ENCODE measurements around the gene HCAR3. TPM values are rescaled to one million over a fixed set of nuclear protein-coding genes. Genes with fewer than 3 reads are reported as not detected.

HCAR3 gene
- total and polyA plus RNA-seq, 2 of the 8 experiments (the other 6 are each of a cell fraction or from before 2014, with no cell fraction given): not detected

DNA sequence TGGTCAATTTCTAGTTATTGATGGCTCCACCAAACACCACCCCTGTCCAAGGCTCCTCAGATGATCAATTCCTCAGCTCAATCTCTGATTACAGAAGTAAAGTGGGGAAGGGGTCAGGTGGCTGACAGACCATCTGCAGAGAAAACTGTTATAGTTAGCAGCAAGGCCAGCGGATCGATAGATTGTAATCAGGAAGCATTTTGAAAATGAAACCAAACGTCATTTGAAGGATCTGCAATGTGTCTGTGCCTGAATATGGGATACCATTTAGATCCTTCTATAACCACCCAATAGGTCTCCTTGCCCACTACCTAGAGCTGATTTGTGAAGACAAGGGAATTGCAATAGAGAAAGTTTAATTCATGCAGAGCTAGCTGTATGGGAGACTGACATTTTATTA is 25.0 kb downstream of the HCAR3 start:
- no peak overlapping the region for H3K27ac ChIP-seq (ENCODE audit: low read depth, low read length)
- no peak overlapping the region for H4K91ac ChIP-seq (replicated peaks; ENCODE audit: insufficient read length, low read length)
- H3K4ac ChIP-seq (replicated peaks; ENCODE audit: insufficient read length, low read depth, low read length): no peak overlapping the region
- no peaks in the 10 kb centered on the region for H3K4me1 ChIP-seq (replicated peaks in 1 of 4; ENCODE audit: control insufficient read depth in 3 of 4, insufficient read depth in 4 of 4, low read length in 3 of 4)
- H2AFZ ChIP-seq (ENCODE audit: low read length): no peak overlapping the region
- DNase-seq (ENCODE audit: low read depth in 1 of 2, low spot score in 2 of 2) (no peak), FAIRE-seq (no peak)
- H3K23me2 ChIP-seq (ENCODE audit: low read depth, low read length): no peaks in the 10 kb centered on the region
- H3K56ac ChIP-seq (replicated peaks; ENCODE audit: insufficient read length, low read depth, low read length): no peak overlapping the region
- H3K14ac ChIP-seq (ENCODE audit: insufficient read length): no peak overlapping the region
- H3K79me2 ChIP-seq (ENCODE audit: control insufficient read depth in 1 of 2, insufficient read depth in 2 of 2, low read length in 2 of 2): no peaks in the 10 kb centered on the region
- no peak overlapping the region for H2BK120ac ChIP-seq (replicated peaks; ENCODE audit: low read depth, low read length)
- no peak overlapping the region for H2BK12ac ChIP-seq (ENCODE audit: low read depth, low read length)
- no peak overlapping the region for H3K18ac ChIP-seq (ENCODE audit: extremely low read depth, low read length)
- no peaks in the 10 kb centered on the region for H3K79me1 ChIP-seq (ENCODE audit: low read depth, low read length)
- POLR2A ChIA-PET (ENCODE audit: partially characterized antibody): interaction anchor here (1.1 kb wide), 1 partner anchor 164 kb away, joined by 3 read pairs; the partner anchor contains the start of genes KNTC1 and RSRC2
- no peak overlapping the region for H4K8ac ChIP-seq (ENCODE audit: extremely low read depth, insufficient read depth, low read length)
- 92% methylated on average over 3 of the region's 3 CpGs; no CpG with 5 or more reads in 1 of the 2 experiments for WGBS, 2 experiments (ENCODE audit: extremely low coverage in 1 of 2, insufficient coverage in 1 of 2, insufficient read length in 1 of 2, insufficient replicate concordance in 2 of 2, low coverage in 1 of 2, low lambda C conversion rate in 2 of 2, missing lambda C conversion rate in 1 of 2)
- no peak overlapping the region for H2BK5ac ChIP-seq (ENCODE audit: low read depth, low read length)
- no peak overlapping the region for H3K4me2 ChIP-seq (ENCODE audit: insufficient read depth in 1 of 2, low read depth in 2 of 2, low read length in 2 of 2)
- H3K23ac ChIP-seq (ENCODE audit: insufficient read length): no peak overlapping the region
- no peak overlapping the region for H2AK5ac ChIP-seq (ENCODE audit: low read depth, low read length)
- H2BK15ac ChIP-seq (ENCODE audit: low read length): no peak overlapping the region
- no peaks in the 10 kb centered on the region for H3K9me3 ChIP-seq (ENCODE audit: insufficient read depth in 2 of 2, low read depth in 1 of 2, low read length in 1 of 2)
- no peak overlapping the region for H4K5ac ChIP-seq (ENCODE audit: insufficient read length, low read depth, low read length)
- H3K27me3 ChIP-seq (replicated peaks in 1 of 4; ENCODE audit: control insufficient read depth in 3 of 4, extremely low read depth in 1 of 4, insufficient read depth in 3 of 4, low read length in 3 of 4): no peaks in the 10 kb centered on the region
- H3K4me3 ChIP-seq (ENCODE audit: extremely low read depth in 1 of 4, insufficient read depth in 2 of 4, low read depth in 3 of 4, low read length in 4 of 4): no peak overlapping the region
- H2BK20ac ChIP-seq (ENCODE audit: low read length): no peak overlapping the region
- H3K9ac ChIP-seq (replicated peaks in 1 of 4; ENCODE audit: extremely low read depth in 1 of 4, low read depth in 3 of 4, low read length in 3 of 4): no peak overlapping the region
- CTCF ChIA-PET (ENCODE audit: partially characterized antibody): interaction anchor here (0.6 to 1.7 kb wide), 6 partner anchors 9 to 306 kb away, joined by 3 to 6 read pairs (median 3); no protein-coding TSS in a partner anchor
- no peaks in the 10 kb centered on the region for H3K36me3 ChIP-seq (ENCODE audit: control insufficient read depth in 2 of 4, insufficient read depth in 4 of 4, low read length in 3 of 4)
- H4K20me1 ChIP-seq (replicated peaks in 1 of 2; ENCODE audit: control insufficient read depth in 1 of 2, insufficient read depth in 2 of 2, low read length in 2 of 2): no peaks in the 10 kb centered on the region
- TF ChIP-seq SP2 (IDR thresholded peaks at IDR 0.05; ENCODE audit: low read length): no peak
- TF ChIP-seq KDM1A (IDR thresholded peaks at IDR 0.05; ENCODE audit: borderline replicate concordance, low read length): no peak
- TF ChIP-seq PHF8 (conservative IDR thresholded peaks at IDR 0.05; ENCODE audit: low read depth, low read length): no peak
- no peak for TF ChIP-seq TAF1 (IDR thresholded peaks at IDR 0.05; ENCODE audit: low read depth, low read length)
- no peak for TF ChIP-seq GABPA (IDR thresholded peaks at IDR 0.05; ENCODE audit: borderline replicate concordance, insufficient read depth, low read length)
- TF ChIP-seq, protein P1, sequence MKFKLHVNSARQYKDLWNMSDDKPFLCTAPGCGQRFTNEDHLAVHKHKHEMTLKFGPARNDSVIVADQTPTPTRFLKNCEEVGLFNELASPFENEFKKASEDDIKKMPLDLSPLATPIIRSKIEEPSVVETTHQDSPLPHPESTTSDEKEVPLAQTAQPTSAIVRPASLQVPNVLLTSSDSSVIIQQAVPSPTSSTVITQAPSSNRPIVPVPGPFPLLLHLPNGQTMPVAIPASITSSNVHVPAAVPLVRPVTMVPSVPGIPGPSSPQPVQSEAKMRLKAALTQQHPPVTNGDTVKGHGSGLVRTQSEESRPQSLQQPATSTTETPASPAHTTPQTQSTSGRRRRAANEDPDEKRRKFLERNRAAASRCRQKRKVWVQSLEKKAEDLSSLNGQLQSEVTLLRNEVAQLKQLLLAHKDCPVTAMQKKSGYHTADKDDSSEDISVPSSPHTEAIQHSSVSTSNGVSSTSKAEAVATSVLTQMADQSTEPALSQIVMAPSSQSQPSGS (IDR thresholded peaks at IDR 0.05; ENCODE audit: low read length): no peak
- no peak for TF ChIP-seq POU5F1 (IDR thresholded peaks at IDR 0.05; ENCODE audit: low read depth, low read length)
- no peak for TF ChIP-seq RXRA (IDR thresholded peaks at IDR 0.05; ENCODE audit: insufficient read depth, low read depth, low read length)
- no peak for TF ChIP-seq CHD1 (IDR thresholded peaks at IDR 0.05; ENCODE audit: low read depth, low read length)
- TF ChIP-seq JUN (IDR thresholded peaks at IDR 0.05; ENCODE audit: low read depth, low read length): no peak
- TF ChIP-seq SUZ12 (IDR thresholded peaks at IDR 0.05; ENCODE audit: low read length): no peak
- no peak for TF ChIP-seq CBX8 (IDR thresholded peaks at IDR 0.05; ENCODE audit: borderline replicate concordance, low read depth, low read length)
- no peak for TF ChIP-seq RAD21 (IDR thresholded peaks at IDR 0.05 in 1 of 2, conservative IDR thresholded peaks at IDR 0.05 in 1 of 2; ENCODE audit: low read depth in 2 of 2, low read length in 2 of 2)

Data from H1 (cell line).